ENCODE results near the gene ABCF2. TPM values are rescaled to one million over a fixed set of nuclear protein-coding genes. Genes with fewer than 3 reads are reported as not detected.

The ABCF2 gene
- polyA plus RNA-seq, 3 donors = 18.0 to 22.0 (median 21.1) TPM

DNA sequence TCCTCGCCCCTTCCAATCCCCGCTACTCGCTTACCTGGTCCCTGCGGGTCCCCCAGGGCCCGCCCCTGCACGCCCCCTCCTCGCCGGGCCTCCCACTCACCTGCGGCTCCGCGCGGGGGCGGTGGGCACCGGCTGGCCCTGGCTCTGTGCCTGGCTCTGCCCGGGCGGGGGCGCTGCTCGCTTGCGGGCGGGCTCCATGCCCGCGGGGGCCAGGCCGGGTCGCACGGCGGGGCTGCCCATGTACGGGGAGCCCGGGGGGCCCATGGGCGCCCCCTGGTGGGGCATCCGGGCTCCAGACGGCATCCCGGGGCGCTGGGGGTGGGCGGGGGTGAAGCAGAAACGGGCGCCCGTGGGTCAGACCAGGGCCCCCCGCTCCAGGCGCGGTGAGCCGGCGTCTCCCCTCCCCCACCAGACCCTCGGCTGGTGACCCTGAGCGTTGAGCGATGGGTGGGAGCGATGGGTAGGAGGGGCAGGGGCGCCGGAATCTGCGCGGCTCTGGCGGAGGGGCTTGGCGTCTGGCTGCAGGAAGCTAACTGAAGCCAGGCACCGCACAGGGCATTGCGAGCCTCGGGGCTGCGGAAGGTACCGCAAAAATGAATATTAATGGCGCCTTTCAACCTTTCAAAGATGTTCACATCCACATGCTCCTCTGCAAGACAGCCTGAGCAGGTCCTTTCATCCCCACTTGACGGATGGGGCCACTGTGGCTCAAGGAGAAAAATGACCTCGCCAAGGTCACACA, 18.5 kb upstream of the ABCF2 start:
- intact Hi-C loops (cut with micrococcal nuclease) = no loop called here
- peaks cover 33 to 41% of the 10 kb centered on the region in 2 donors for H3K36me3 Mint-ChIP-seq
- Histone ChIP-seq H3K9me3 (replicated peaks in 1 of 2; ENCODE audit: control insufficient read depth in 1 of 2, insufficient read depth in 1 of 2, low read length in 2 of 2) (peaks cover 0 to 7% of the 10 kb centered on the region in 2 donors), H3K27me3 (ENCODE audit: control insufficient read depth in 2 of 2, insufficient read depth in 2 of 2, low read length in 2 of 2) (peaks cover 39 to 55% of the 10 kb centered on the region in 2 donors), H3K4me1 (ENCODE audit: control insufficient read depth in 1 of 2, insufficient read depth in 2 of 2, low read length in 2 of 2) (peaks cover 49 to 66% of the 10 kb centered on the region in 2 donors), H2AFZ (ENCODE audit: insufficient read depth, low read depth, low read length, poor library complexity, severe bottlenecking) (no peak overlapping the region), H3K27ac (ENCODE audit: low read depth in 1 of 2, low read length in 2 of 2) (no peak overlapping the region), H3K9ac (ENCODE audit: insufficient read depth, low read length, poor library complexity, severe bottlenecking) (no peak overlapping the region), H4K20me1 (ENCODE audit: insufficient read depth, low read length) (peaks cover 96% of the 10 kb centered on the region), H3K79me2 (ENCODE audit: insufficient read depth, low read length) (no peaks in the 10 kb centered on the region), H3K4me2 (replicated peaks; ENCODE audit: extremely low read depth, low read length, poor library complexity, severe bottlenecking) (peak overlapping the region; percentile 52), H3K4me3 (replicated peaks in 1 of 3; ENCODE audit: low read depth in 2 of 3, low read length in 3 of 3) (no peak overlapping the region), H3K36me3 (replicated peaks in 1 of 2; ENCODE audit: control insufficient read depth in 1 of 2, insufficient read depth in 2 of 2, low read length in 2 of 2) (peaks cover 14% of the 10 kb centered on the region in 2 donors)
- WGBS (ENCODE audit: insufficient coverage) = 5% methylated on average over 43 of the region's 60 CpGs
- H3K4me3 Mint-ChIP-seq = peak overlapping the region; percentile 27 to 75
- DNase-seq = peak in 2 of 3 donors; percentile 42 to 58
- H3K27me3 Mint-ChIP-seq (ENCODE audit: low read depth in 3 of 3) = peaks cover 52 to 80% (median 68%) of the 10 kb centered on the region in 3 donors
- H3K9me3 Mint-ChIP-seq = peaks cover 0 to 18% (median 8%) of the 10 kb centered on the region in 7 donors
- H3K4me1 Mint-ChIP-seq = peaks cover 65% of the 10 kb centered on the region
- no peak overlapping the region for H3K27ac Mint-ChIP-seq
- TF ChIP-seq, protein P1, sequence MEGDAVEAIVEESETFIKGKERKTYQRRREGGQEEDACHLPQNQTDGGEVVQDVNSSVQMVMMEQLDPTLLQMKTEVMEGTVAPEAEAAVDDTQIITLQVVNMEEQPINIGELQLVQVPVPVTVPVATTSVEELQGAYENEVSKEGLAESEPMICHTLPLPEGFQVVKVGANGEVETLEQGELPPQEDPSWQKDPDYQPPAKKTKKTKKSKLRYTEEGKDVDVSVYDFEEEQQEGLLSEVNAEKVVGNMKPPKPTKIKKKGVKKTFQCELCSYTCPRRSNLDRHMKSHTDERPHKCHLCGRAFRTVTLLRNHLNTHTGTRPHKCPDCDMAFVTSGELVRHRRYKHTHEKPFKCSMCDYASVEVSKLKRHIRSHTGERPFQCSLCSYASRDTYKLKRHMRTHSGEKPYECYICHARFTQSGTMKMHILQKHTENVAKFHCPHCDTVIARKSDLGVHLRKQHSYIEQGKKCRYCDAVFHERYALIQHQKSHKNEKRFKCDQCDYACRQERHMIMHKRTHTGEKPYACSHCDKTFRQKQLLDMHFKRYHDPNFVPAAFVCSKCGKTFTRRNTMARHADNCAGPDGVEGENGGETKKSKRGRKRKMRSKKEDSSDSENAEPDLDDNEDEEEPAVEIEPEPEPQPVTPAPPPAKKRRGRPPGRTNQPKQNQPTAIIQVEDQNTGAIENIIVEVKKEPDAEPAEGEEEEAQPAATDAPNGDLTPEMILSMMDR (IDR thresholded peaks at IDR 0.05) = peak; percentile 84

DNA sequence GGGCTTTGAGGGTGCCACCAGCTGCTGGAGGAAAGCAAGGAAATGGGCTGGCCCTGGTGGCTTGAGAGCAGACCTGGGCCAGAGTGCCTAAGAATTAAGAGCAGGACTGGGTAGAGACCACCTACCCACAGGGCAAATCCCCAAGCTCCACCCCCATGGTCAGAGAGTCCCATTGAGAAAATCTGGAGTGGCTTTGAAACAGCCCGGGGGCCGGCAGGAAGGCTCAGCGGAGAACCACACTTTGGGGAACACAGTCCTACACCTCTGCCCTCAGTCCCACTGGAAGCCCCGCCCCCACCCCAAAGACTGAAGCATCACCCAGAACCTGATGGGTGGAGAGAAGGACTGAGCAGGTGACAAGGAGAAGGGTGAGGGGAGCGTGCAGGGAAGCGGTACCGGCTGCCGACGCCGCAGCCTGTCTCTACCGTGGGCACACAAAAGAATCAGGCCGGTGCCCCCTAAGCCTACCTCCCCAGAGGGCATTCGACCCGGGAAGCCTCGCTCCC, 17.9 kb upstream of the ABCF2 start:
- TF ChIP-seq, protein P1 (IDR thresholded peaks at IDR 0.05) = no peak
- Mint-ChIP-seq H3K4me1 (peaks cover 59% of the 10 kb centered on the region), H3K27ac (peak overlapping the region in 1 of 7 donors; percentile 18), H3K4me3 (peak overlapping the region; percentile 27 to 67), H3K9me3 (peaks cover 0 to 18% (median 6%) of the 10 kb centered on the region in 7 donors), H3K27me3 (ENCODE audit: low read depth in 3 of 3) (peaks cover 45 to 74% (median 62%) of the 10 kb centered on the region in 3 donors), H3K36me3 (peaks cover 34 to 42% of the 10 kb centered on the region in 2 donors)
- Histone ChIP-seq H3K9me3 (replicated peaks in 1 of 2; ENCODE audit: control insufficient read depth in 1 of 2, insufficient read depth in 1 of 2, low read length in 2 of 2) (peaks cover 0 to 6% of the 10 kb centered on the region in 2 donors), H3K79me2 (ENCODE audit: insufficient read depth, low read length) (no peaks in the 10 kb centered on the region), H4K20me1 (ENCODE audit: insufficient read depth, low read length) (peaks cover 96% of the 10 kb centered on the region), H3K4me3 (replicated peaks in 1 of 3; ENCODE audit: low read depth in 2 of 3, low read length in 3 of 3) (no peak overlapping the region), H2AFZ (ENCODE audit: insufficient read depth, low read depth, low read length, poor library complexity, severe bottlenecking) (no peak overlapping the region), H3K27me3 (ENCODE audit: control insufficient read depth in 2 of 2, insufficient read depth in 2 of 2, low read length in 2 of 2) (peaks cover 34 to 49% of the 10 kb centered on the region in 2 donors), H3K27ac (ENCODE audit: low read depth in 1 of 2, low read length in 2 of 2) (no peak overlapping the region), H3K9ac (ENCODE audit: insufficient read depth, low read length, poor library complexity, severe bottlenecking) (no peak overlapping the region), H3K4me2 (replicated peaks; ENCODE audit: extremely low read depth, low read length, poor library complexity, severe bottlenecking) (peak overlapping the region; percentile 52), H3K36me3 (replicated peaks in 1 of 2; ENCODE audit: control insufficient read depth in 1 of 2, insufficient read depth in 2 of 2, low read length in 2 of 2) (peaks cover 19 to 21% of the 10 kb centered on the region in 2 donors), H3K4me1 (ENCODE audit: control insufficient read depth in 1 of 2, insufficient read depth in 2 of 2, low read length in 2 of 2) (peaks cover 47 to 61% of the 10 kb centered on the region in 2 donors)
- no peak for DNase-seq
- 2% methylated on average over 4 of the region's 15 CpGs for WGBS (ENCODE audit: insufficient coverage)
- intact Hi-C loops (cut with micrococcal nuclease) = no loop called here

Data from CD14-positive monocyte (primary cell).